MM.1S (cell line): ENCODE measurements around the gene TEX19.

Source experiments
- EZH2 ChIP-seq: fragments of 300-600 bp; sonication (generic); optimal IDR thresholded peaks from 2 replicates; pipeline ENCODE3; 2017; ENCODE audit warnings: low read depth, mild to moderate bottlenecking, antibody characterized with exemption, low read length, mixed read lengths
- EZH2phosphoT487 ChIP-seq: fragments of 300-600 bp; sonication (generic); IDR thresholded peaks from 2 replicates; pipeline ENCODE4 v1.6.1; 2018; ENCODE audit warnings: antibody characterized with exemption, low read length
- TF ChIP-seq, protein P1 (sequence below): fragments of 300-600 bp; sonication (generic); IDR thresholded peaks from 2 replicates; pipeline ENCODE4 v1.5.1; 2016; ENCODE audit warnings: antibody characterized with exemption, low read length, mixed read lengths

DNA sequence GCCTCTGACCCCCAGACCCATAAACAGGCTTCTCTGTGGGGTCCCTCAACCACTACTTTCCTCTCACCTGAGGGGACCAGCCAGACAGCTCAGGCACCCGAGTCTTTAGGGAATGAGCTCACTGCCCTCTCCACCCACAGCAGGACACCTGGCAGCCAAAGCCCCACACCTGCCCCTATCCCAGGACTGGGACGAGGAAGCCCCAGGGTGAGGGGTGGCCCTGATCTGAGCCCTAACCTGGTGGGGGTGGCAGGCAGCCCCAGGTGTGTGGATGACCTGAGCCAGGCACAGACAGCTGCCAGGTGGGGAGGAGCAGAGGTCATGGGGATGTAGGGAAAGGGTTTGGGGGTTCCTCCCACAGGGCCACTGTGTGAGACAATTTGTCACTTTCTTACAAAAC, 1.7 kb upstream of the TEX19 start:
- TF ChIP-seq, protein P1, sequence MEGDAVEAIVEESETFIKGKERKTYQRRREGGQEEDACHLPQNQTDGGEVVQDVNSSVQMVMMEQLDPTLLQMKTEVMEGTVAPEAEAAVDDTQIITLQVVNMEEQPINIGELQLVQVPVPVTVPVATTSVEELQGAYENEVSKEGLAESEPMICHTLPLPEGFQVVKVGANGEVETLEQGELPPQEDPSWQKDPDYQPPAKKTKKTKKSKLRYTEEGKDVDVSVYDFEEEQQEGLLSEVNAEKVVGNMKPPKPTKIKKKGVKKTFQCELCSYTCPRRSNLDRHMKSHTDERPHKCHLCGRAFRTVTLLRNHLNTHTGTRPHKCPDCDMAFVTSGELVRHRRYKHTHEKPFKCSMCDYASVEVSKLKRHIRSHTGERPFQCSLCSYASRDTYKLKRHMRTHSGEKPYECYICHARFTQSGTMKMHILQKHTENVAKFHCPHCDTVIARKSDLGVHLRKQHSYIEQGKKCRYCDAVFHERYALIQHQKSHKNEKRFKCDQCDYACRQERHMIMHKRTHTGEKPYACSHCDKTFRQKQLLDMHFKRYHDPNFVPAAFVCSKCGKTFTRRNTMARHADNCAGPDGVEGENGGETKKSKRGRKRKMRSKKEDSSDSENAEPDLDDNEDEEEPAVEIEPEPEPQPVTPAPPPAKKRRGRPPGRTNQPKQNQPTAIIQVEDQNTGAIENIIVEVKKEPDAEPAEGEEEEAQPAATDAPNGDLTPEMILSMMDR: no peak
- no peak for TF ChIP-seq EZH2
- TF ChIP-seq EZH2phosphoT487: no peak
